Fibroblast of skin of back (primary cell): ENCODE measurements around the gene FGF4.

ENCODE experiments used
- DNase-seq: peaks from one replicate; pipeline ENCODE4 v3.0.0-alpha.2; 2013

FGF4 gene

DNA sequence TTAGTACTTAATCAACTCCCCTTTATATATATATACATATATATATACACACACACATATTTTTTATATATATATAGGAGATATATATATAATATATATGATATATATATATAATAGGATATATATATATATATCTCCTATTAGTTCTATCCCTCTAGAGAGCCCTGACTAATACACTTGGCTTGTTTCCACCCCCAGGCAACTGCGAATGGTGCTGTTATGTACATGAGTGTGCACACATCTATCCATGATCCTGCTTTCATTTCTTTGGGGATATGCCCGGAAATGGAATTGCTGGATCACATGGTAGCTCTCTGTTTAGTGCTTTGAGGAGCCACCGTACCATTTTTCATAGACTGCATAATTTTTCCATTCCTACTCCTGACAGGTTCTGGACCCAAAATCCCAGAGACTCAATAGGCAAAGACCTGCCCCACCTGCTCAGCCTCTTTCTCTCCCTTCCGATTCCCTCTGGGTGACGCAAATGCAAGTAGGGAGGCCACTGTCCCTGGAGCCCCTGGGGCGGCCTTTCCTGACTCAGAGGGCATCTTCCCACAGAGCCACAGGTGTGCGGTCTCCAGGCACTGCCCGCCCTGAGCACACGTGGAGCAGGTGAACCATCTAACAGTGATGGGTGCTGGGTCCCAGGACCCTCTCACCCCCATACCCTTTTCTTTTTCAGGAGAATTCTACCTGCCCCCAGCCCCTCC lies 32.1 kb upstream of the FGF4 start:
- DNase-seq: peak; percentile 47

DNA sequence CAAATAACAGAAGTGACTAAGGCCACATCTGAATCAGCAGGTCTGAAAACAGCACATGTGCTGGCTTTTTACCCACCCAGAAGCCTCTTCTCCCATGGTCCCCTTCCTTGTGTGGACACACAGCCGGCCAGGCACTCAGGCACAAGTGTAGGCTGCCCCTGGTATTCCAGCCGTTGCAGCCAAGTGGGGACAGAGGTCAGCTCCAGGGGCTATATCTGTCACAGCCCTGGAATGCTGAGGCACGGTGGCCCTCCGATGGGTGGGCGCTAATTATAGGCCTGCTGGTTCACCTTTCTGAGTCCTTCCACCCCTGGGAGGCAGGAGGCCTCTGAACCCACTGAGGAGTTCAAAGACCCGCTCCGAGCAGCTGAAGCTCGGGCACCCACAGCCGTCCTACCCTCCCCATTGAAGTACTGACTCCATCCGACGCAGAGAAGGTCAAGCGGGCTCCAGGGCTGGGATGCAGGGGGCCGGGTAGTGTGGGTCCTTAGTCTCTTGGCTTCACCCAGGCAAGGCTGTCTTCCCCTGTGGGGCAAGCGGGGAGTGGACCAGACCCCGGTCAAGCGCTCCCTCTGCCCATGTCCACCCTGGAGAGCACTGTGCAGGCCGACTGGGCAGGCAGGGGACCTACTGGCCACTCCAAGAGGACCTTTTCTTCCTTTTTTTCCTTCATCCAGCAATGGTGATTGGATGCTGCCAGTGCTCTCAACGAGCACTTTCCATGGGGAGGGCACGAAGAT lies 29.8 kb upstream of the FGF4 start:
- no peak for DNase-seq

DNA sequence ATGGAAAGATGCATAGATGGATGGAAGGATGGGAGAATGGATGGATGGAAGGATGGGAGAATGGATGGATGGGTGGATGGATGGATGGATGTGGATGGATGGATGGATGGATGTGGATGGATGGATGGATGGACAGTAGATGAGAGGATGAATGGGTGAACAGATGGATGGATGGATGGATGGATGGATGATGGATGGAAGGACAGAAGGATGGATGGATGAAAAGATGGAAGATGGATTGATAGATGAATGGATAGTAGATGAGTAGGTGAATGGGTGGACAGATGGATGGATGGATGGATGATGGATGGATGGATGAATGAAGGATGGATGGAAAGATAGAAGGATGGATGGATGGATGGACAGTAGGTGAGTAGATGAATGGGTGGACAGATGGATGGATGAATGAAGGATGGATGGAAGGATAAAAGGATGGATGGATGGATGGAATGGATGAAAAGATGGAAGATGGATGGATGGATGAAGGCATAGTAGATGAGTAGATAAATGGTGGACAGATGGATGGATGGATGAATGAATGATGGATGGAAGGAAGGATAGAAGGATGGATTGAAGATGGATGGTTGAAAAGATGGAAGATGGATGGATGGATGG lies 28.6 kb upstream of the FGF4 start:
- DNase-seq: no peak

DNA sequence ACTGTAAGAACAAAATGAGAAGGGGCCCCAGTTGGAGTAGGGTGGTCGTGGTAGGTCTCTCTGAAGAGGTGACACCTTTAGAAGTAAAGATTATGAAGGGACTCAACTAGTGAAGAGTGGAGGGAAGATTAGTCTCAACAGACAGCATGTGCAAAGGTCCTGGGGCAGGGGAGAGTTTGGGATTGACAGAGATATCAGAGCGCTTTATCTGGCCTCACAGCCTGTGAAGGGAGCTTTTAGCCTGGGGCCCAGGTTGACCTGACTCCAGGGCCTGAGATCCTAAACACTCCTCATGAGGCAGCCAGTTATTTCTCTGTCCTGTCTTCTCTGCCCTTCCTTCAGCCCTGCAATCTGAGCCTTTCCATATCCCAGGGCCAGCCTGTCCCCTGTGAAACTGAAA lies 27.9 kb upstream of the FGF4 start:
- no peak for DNase-seq

DNA sequence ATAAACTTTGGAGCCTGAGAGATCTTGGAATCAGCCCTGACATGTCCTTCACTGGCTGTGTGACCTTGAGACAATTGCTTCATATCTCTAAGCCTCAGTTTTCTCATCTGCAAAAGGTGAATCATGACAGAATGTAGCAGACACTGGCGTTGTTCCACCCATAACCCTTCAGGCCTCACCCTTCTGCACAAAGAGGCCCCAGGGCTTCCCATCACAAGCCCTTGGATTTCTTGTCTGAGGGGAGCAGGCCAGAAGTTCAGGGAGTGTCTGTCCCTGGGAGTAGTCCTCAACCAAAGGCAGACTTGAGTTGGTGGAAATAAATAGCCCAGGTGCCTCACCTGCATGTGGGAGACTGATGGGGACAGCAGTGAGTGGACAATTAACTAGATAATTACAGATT lies 27.4 kb upstream of the FGF4 start:
- DNase-seq: no peak

DNA sequence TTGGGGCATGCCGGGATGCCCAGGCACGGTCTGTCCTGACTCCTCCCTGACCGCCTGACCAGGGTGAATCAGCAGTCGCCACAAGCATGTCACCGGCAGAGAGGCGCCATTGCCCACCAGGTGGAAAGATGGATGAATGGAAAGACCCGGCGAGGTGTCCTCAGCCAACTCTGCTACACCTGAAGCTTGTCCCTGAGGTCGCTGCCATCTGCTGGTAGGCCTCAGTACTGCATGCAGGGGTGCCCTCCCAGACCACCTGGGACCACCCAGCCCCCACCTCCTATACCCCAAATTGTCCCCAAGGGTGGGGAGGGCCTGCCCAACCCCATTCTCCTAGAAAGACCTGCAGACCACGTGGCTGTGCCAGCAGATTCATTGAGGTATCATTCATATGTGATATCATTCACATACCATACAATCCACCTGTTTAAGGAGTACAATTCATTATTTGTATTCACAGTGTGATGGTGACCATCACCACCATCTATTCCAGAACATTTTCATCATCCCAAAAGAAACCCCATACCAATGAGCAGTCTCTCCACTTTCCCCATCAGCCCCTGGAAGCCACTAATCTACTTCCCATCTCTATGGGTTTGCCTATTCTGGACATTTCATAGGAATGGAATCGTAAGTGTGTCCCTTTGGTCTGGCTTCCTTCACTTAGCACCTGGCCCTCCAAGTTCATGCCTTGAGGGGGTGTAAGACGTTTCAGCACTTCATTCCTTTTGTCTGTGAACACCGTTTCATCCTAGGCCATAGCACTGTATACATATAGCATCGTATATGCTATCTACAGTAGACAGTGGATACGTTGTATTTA lies 26.6 kb upstream of the FGF4 start:
- no peak for DNase-seq

DNA sequence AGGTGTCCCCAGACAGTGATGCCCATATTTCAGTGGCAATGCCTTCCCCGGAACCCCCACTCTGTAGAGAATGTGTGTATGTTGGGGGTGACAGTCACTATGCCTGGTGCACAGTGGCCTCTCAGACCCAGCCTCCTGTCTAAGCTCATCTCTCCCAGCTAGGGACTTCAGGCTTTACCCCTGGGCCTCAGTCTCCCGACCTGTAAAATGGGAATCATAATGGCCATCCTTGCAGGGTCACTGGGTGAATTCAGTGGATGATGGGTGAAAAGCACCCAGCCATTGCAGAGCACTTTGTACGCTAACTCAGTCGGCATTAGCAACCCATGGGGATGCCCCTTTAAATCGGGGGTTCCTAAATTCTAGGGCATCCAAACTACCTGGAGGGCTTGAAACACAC lies 25.1 kb upstream of the FGF4 start:
- no peak for DNase-seq

DNA sequence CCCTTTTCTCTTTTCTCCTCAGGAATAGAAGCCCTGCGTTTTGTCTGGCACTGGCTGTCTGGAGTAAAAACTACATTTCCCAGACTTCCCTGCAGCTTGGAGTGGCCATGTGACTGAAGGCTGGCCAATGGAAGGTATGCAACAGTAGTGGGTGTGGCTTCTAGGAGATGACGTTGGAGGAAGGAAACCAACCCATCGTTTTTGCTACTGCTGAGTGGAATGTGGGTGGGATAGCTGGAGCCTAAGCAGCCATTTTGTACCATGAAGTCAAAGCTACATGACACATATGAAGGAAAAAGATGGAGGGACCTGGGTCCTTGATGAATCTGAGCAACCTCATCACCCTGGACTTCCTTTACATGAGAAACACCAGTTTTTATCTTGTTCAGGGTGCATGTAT lies 24.4 kb upstream of the FGF4 start:
- peak; percentile 27 for DNase-seq

DNA sequence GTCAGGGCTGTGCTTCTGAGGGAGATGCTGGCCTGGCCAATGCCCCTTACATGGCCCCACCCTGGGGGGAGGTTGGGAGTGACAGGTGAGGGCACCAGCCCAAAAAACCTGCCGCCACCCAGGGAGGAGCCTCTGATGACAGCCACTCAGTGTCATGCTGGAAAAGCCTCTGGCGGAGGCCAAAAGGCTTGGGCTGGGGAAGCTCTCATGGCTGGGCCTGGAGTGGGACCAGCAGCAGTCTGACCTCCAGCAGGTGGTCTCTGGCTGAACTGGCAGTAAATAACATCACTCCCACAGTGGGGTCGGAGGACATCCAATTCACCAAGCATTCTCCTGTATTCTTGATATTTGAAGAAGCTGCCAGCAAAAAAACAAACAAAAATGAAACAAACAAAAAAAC lies 24.0 kb upstream of the FGF4 start:
- no peak for DNase-seq

DNA sequence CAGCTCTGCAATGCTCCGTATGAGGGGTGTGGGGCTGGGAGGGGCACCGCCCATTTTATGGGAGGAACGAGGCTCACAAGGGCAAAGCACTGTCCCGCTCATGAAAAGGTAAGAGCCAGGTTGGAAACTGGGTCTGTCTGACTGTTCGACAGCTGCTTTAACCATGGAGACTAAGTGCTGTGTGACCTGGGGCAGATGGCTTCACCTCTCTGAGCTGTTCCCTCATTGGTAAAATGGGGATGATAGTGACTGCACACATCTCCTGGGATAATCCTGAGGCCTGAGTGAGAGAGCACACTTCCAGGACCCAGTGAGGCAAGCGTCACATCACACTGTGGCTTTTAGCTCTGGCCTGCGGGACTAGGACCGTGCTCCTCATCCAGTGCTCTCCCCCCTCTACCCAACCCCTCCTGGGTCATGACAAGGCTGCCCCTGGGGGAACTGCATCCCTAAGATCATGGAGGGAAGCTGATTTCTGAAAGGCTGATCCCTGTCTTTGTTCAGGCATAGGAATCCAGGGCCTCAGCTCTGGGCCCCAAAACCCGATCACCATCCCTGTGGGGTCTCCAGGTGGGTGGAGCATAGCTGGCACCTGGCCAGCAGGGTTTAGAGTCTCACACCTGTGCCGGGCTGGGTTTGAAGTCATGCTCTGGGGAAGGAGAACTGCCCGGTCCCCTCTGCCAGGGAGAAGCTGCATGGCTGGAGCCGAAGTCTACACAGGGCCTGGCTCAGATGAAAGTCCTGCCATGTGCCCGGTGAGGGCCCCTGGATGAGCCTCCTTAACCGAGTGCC lies 22.8 kb upstream of the FGF4 start:
- DNase-seq: no peak

DNA sequence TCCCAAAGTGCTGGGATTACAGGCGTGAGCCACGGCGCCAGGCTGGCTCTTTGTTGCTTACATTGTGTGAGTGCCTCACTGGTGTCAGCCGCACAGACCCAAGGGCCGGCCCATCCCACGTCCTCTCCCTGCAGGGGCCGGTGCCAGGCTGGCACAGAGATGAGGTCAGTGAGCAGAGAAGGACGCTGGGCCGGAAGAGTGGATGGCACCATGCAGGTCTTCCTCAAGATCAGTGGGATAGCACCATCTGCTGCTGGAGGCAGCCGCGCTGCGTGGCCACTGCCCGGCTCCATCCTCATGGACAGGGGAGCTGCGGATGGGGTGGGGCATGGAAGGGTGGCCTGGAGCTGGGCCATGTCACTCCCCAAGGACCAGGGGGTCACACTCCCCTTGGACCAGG lies 22.0 kb upstream of the FGF4 start:
- DNase-seq: no peak

DNA sequence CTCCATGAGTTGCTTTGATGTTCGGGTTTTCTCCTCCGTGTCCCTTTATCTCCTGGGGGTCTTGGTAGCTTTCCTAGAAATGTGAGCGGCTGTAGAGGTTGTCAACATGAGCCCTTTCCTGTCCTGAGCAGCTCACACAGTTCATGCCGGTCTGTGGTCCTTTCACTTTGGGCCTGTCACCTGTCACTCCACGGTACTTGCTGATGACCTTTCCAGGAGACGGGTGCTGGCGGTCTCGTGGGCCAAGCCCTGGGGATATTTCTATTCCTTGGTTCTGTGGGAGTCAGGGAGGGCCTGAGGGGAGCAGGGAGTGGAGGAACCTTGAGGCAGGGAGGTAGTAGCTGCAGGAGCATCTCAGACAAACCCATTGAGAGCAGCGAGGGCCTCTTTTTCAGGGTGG lies 20.9 kb upstream of the FGF4 start:
- no peak for DNase-seq

DNA sequence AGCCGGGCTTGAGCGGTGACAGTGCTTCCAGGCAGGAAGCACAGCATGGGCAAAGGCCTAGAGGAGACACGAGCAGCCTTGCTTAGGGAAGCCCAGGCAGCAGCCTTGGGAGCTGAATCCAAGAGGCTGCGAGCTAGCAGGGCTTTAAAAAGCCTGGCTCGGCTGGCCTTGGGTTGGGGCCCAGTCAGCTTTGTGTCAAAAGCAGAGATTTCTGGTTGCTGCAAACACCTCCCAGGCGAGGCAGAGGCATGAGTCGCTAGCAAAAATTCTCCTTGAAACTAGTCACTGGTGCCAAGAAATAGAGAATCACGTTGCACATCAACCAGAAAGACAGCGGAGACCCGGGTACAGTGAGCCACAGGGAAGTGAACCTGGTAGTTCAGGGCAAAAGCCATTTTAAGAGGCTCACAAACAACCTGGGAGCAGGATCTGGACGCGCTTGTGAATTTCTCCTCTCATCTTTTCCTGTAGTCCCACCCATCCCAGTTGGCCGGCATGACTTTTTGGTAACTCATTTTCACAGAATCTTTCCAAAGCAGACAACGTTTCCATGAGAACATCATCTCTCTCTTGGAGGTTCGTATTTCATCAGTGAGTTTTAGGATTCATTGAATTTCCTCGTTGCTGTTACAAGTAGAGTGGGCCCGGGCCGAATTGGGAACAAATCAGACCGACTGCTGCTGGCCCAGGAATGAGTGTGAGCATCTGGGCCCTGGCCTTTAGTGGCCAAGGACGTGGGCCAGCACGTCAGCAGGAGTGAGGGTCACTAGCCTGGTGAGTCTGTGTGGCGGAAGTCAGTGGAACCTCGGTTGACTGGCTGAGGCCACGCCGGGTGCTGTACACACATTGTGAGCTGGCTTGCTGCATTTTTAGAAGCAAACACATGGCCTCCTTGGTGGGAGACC lies 16.4 kb upstream of the FGF4 start:
- DNase-seq: peak; percentile 81

DNA sequence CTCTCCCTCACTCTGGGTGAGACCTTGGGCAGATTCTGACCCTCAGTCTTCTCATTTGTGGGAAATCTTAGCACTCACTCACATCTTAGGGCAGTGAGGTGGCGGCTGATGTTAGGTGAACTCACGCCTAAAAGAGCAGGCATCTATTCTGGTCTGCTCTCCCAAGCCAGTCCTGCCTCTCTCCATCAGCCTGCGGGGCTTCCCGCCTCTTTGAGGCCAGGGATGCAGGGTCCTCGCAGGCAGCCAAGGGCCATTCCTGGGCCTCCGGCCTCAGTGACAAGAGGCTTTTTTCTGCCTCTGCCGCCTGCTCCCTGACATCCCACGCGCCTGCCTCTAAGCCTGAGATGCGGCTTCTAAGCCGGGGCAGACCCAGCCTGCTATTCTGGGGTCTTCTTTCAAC lies 13.8 kb upstream of the FGF4 start:
- DNase-seq: no peak

DNA sequence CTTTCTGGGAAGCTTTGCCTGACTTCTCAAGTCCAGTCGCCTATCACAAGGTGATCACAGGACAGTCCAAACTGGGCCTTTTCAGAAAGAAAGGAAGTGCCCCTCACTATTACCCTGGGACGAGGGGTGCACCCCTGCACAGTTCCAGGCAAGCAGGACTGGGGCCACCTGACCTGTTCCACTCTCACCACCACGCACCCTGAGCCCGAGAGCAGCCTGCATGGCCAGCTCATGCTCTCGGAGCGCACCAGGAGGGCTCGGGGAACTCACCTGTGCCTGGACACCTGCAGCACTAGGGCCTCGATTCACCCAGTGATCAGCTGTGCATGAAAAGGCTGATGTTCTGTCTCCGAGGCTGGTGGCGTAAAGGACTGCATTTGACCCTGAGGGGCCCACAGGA lies 12.8 kb upstream of the FGF4 start:
- no peak for DNase-seq

DNA sequence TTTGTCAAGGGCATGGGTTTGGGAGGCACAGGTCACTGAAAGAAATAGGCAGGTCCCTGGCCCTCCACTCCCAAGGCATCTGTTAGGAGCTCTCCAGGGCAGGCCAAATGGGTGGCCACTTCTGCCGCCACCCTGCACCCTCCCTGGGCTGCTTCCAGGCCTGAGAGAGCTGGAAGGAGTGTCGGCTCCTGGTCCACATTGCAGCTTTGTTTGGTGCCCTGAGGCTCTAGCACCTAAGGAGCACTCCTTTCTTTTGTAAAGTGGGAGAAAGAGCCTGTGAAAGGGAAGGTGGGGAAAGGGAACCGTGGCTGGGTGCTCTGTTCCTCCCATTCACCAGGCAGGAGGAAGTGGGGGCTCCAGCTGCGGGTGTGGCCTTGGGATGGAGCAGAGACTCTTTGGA lies 12.3 kb upstream of the FGF4 start:
- DNase-seq: no peak

DNA sequence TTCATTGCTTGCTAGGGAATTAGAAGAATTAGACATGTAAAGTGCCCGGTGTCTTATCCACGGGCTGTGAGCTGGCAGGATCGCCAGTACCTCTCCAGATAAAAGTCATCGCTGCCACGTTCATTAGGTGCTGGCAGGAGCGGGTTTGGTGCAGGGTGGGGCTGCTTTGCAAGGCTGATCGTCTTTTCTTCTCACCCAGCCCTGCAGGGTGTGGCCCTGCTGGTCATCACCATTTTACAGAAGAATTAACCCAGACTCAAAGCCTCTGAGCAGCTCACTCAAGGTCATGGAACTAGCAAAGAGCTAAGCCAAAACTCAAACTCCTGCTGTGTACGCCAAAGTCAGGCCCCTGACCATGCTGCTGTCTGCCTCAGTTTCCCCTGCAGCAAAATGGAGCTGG lies 6.1 kb upstream of the FGF4 start:
- DNase-seq: no peak

DNA sequence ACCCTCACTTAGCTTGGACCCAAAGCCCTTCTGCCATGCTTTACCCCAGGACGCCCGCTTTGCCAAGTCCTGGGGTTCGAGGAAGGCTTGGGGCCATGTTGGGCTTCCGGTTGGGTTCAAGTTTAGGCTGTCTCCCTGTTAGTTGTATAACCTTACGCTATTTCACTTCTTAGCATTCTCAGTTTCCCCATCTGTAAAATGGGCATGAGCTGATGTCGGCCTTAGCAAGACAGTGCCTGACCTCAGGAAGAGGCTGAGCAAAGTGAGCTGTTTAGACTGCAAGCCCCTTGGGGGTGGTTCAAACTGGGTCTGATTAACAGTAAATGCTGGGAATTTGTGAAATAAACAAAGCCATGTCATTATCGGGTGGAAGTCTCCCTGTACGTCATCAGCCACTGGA lies 3.2 kb upstream of the FGF4 start:
- DNase-seq: no peak

DNA sequence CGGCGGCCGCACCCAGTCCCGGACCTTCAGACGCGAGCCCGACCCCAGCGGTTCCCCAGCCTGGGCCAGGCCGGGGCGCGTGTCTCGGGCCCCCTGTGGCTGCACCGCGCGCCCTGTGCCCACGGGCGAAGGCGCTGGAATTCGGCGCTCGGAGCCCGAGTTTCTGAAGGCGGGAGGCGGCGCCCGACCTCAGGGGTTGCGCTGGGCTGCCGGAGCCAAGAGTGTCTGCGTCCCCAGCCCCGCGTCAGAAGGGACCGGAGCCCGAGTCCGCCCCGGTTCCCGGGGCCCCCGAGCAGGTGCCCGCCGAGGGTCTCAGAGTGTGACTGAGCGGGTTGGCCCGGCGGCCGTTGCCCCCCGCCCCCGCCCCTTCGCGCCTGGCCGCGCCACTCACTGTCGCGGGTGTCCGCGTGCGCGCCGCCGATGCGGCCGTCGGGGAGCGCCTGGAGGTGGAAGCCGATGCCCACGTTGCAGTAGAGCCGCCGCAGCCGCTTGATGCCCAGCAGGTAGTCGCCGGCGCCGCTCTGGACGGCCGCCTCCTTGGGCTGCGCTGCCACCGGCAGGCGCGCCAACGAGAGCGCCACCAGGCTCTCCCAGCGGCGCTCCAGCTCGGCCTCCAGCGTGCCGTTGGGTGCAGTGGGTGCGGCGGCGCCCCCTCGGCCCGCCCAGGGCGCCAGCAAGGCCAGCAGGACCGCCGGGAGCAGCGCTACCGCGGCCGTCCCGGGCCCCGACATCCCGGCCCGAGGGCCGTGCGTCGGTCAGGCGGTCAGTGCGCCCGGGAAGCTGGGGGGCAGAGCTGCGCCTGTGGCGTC lies 583 bp downstream of the FGF4 start:
- DNase-seq: no peak

DNA sequence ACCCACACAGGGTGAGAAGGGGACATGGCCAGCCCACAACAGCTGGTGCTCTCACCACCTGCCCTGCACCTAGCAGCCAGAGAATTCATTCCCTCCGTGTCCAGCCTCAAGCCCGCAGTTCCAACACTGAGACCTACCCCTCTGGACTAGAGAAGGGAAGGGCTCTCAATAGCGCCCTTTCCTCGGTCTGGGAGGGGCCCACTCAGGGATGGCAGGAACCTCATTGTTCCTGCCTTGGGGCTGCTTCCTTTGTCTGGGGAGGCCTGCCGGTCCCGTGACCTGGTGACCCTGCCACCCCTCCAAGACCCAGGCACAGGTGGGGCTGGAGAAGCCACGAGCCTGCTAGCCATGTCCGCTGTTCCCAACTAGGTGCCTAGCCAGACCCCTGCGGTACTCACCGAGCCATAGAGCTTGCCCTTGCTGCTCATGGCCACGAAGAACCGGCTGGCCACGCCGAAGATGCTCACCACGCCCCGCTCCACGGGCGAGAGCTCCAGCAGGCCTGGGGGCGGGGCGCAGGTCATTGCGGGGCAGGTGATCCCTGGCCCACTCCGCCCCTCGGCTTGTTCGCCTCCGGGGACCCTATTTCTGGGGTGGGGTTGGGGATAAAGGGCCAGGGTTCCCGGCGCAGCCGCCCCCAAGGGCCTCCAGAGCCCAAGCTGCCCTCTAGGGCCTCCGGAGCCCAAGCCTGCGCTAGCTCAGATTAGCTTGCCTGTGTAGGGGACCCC lies 1.4 kb downstream of the FGF4 start:
- no peak for DNase-seq
